Measurements from ENCODE around the gene GRID2. TPM values are rescaled to one million over a fixed set of nuclear protein-coding genes. Genes with fewer than 3 reads are reported as not detected.

GRID2 gene
- total and polyA plus RNA-seq, 9 of the 15 experiments (the other 6 are each of a cell fraction or from before 2014, with no cell fraction given), result 0.04 TPM; not detected in 7

DNA sequence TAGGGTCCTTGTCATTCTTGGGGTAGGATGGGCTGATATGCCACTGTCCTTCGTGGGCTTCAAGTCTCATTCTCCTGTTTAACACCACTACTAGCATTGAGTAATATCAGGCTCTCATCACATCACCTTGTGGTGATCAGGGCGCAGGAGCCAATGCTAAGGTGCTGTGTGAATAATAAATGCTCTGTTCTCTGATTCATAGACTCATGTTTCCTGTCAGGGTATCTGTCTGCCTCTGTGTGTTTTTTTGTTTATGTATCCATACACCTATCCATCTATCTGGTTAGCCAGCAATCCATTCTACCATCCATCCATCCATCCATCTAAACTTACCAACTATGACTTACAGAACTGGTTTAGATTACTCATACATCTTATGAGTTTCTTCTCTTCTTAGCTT is 999.7 kb downstream of the GRID2 start:
- H3K79me2 ChIP-seq (ENCODE audit: control insufficient read depth, insufficient read depth, low read length), result no peaks in the 10 kb centered on the region
- H4K20me1 ChIP-seq (replicated peaks; ENCODE audit: control insufficient read depth, insufficient read depth, low read length), result no peaks in the 10 kb centered on the region
- ChIA-PET POLR2A (no interaction called here), CTCF (ENCODE audit: low intra/inter-chr PET ratio) (no interaction called here)
- H3K4me1 ChIP-seq (replicated peaks in 1 of 2; ENCODE audit: control insufficient read depth in 2 of 2, insufficient read depth in 2 of 2, low read length in 2 of 2), result no peaks in the 10 kb centered on the region
- no peaks in the 10 kb centered on the region for H3K9me1 ChIP-seq (ENCODE audit: control insufficient read depth, insufficient read depth, low read length)
- BruUV-seq (replicated peaks), result no TSS peak
- H3K9ac ChIP-seq (ENCODE audit: insufficient read depth in 1 of 2, low read depth in 2 of 2, low read length in 2 of 2), result no peak overlapping the region
- ATAC-seq (no peak), FAIRE-seq (no peak), DNase-seq (ENCODE audit: extremely low read depth in 1 of 4, low spot score in 3 of 4) (no peak)
- intact Hi-C loops (cut with micrococcal nuclease) (no loop called here), in situ Hi-C loops (cut with MboI) (no loop called here)
- H3K4me2 ChIP-seq (ENCODE audit: insufficient read depth, low read length), result no peak overlapping the region
- H3K4me3 ChIP-seq, result no peak overlapping the region
- no peak overlapping the region for H3K27ac ChIP-seq (ENCODE audit: extremely low read depth, low read depth, low read length)
- H3K9me3 ChIP-seq (replicated peaks; ENCODE audit: control insufficient read depth, insufficient read depth, low read depth, low read length), result no peaks in the 10 kb centered on the region
- TF ChIP-seq TAF7 (tag; IDR thresholded peaks at IDR 0.05) (no peak), THRAP3 (IDR thresholded peaks at IDR 0.05; ENCODE audit: borderline replicate concordance) (no peak), RAD21 (CRISPR knock-in tag; conservative IDR thresholded peaks at IDR 0.05 in 1 of 2, IDR thresholded peaks at IDR 0.05 in 1 of 2) (no peak)
- no peaks in the 10 kb centered on the region for H3K36me3 ChIP-seq (ENCODE audit: control insufficient read depth, insufficient read depth, low read length)
- H3K27me3 ChIP-seq (ENCODE audit: control insufficient read depth in 2 of 2, insufficient read depth in 2 of 2, low read length in 2 of 2), result no peaks in the 10 kb centered on the region
- no peak overlapping the region for H2AFZ ChIP-seq (ENCODE audit: low read depth, low read length)
- 0% methylated on average over 2 of the region's 2 CpGs for WGBS (ENCODE audit: insufficient coverage, low coverage, missing lambda C conversion rate)

DNA sequence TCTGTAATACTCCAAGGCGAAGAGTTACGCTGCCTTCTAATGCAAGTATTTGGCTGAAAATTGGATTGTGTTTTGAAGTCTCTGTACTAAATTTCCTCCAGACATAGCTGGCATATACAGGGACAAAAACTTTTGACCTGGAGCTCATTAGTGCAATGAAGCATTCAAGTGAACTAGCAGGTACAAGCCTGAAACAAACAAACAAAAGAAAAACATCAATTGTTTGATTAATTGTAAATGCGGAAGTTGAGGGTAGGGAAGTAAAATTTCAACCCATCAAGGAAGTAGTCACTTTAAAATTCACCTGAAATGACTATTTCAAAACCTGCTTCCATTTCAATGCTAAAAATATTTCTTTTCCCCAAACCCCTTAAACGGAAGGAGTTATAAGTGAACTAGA is 1008.5 kb downstream of the GRID2 start:
- H3K27me3 ChIP-seq (ENCODE audit: control insufficient read depth in 2 of 2, insufficient read depth in 2 of 2, low read length in 2 of 2), result no peaks in the 10 kb centered on the region
- intact Hi-C loops (cut with micrococcal nuclease) (no loop called here), in situ Hi-C loops (cut with MboI) (no loop called here)
- H3K4me3 ChIP-seq, result no peak overlapping the region
- H3K79me2 ChIP-seq (ENCODE audit: control insufficient read depth, insufficient read depth, low read length), result no peaks in the 10 kb centered on the region
- DNase-seq (ENCODE audit: extremely low read depth in 1 of 4, low spot score in 3 of 4), result no peak
- TF ChIP-seq HDAC2 (IDR thresholded peaks at IDR 0.05) (no peak), ZNF584 (CRISPR knock-in tag; IDR thresholded peaks at IDR 0.05; ENCODE audit: low read depth) (no peak), OTX1 (CRISPR knock-in tag; IDR thresholded peaks at IDR 0.05) (no peak), U2AF1 (optimal IDR thresholded peaks at IDR 0.05; ENCODE audit: low read depth, low read length) (no peak), TAL1 (IDR thresholded peaks at IDR 0.05) (no peak), ARID1B (IDR thresholded peaks at IDR 0.05) (no peak), NUFIP1 (IDR thresholded peaks at IDR 0.05; ENCODE audit: partially characterized antibody) (no peak), WHSC1 (IDR thresholded peaks at IDR 0.05; ENCODE audit: low read length) (no peak), ZSCAN29 (IDR thresholded peaks at IDR 0.05) (no peak)
- TF ChIP-seq, protein P1, sequence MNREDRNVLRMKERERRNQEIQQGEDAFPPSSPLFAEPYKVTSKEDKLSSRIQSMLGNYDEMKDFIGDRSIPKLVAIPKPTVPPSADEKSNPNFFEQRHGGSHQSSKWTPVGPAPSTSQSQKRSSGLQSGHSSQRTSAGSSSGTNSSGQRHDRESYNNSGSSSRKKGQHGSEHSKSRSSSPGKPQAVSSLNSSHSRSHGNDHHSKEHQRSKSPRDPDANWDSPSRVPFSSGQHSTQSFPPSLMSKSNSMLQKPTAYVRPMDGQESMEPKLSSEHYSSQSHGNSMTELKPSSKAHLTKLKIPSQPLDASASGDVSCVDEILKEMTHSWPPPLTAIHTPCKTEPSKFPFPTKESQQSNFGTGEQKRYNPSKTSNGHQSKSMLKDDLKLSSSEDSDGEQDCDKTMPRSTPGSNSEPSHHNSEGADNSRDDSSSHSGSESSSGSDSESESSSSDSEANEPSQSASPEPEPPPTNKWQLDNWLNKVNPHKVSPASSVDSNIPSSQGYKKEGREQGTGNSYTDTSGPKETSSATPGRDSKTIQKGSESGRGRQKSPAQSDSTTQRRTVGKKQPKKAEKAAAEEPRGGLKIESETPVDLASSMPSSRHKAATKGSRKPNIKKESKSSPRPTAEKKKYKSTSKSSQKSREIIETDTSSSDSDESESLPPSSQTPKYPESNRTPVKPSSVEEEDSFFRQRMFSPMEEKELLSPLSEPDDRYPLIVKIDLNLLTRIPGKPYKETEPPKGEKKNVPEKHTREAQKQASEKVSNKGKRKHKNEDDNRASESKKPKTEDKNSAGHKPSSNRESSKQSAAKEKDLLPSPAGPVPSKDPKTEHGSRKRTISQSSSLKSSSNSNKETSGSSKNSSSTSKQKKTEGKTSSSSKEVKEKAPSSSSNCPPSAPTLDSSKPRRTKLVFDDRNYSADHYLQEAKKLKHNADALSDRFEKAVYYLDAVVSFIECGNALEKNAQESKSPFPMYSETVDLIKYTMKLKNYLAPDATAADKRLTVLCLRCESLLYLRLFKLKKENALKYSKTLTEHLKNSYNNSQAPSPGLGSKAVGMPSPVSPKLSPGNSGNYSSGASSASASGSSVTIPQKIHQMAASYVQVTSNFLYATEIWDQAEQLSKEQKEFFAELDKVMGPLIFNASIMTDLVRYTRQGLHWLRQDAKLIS (CRISPR knock-in tag; IDR thresholded peaks at IDR 0.05), result no peak
- TF ChIP-seq, protein P2, sequence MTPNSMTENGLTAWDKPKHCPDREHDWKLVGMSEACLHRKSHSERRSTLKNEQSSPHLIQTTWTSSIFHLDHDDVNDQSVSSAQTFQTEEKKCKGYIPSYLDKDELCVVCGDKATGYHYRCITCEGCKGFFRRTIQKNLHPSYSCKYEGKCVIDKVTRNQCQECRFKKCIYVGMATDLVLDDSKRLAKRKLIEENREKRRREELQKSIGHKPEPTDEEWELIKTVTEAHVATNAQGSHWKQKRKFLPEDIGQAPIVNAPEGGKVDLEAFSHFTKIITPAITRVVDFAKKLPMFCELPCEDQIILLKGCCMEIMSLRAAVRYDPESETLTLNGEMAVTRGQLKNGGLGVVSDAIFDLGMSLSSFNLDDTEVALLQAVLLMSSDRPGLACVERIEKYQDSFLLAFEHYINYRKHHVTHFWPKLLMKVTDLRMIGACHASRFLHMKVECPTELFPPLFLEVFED (CRISPR knock-in tag; conservative IDR thresholded peaks at IDR 0.05), result no peak
- BruUV-seq (replicated peaks), result no TSS peak
- H3K9me3 ChIP-seq (replicated peaks; ENCODE audit: control insufficient read depth, insufficient read depth, low read depth, low read length), result no peaks in the 10 kb centered on the region
- ChIA-PET CTCF (ENCODE audit: low intra/inter-chr PET ratio) (no interaction called here), POLR2A (no interaction called here)
- FAIRE-seq, result no peak
- no peak overlapping the region for H3K27ac ChIP-seq (ENCODE audit: extremely low read depth, low read depth, low read length)
- H3K4me2 ChIP-seq (ENCODE audit: insufficient read depth, low read length), result no peak overlapping the region
- no peaks in the 10 kb centered on the region for H3K36me3 ChIP-seq (ENCODE audit: control insufficient read depth, insufficient read depth, low read length)
- no peaks in the 10 kb centered on the region for H4K20me1 ChIP-seq (replicated peaks; ENCODE audit: control insufficient read depth, insufficient read depth, low read length)
- no peak overlapping the region for H3K9ac ChIP-seq (ENCODE audit: insufficient read depth in 1 of 2, low read depth in 2 of 2, low read length in 2 of 2)
- no peak overlapping the region for H2AFZ ChIP-seq (ENCODE audit: low read depth, low read length)
- H3K9me1 ChIP-seq (ENCODE audit: control insufficient read depth, insufficient read depth, low read length), result no peaks in the 10 kb centered on the region
- WGBS (ENCODE audit: insufficient coverage, low coverage, missing lambda C conversion rate), result 3% methylated on average over 4 of the region's 4 CpGs
- H3K4me1 ChIP-seq (replicated peaks in 1 of 2; ENCODE audit: control insufficient read depth in 2 of 2, insufficient read depth in 2 of 2, low read length in 2 of 2), result no peaks in the 10 kb centered on the region
- ATAC-seq, result no peak
